Natural killer cell (primary cell): ENCODE data around the gene SP7. TPM values are rescaled to one million over a fixed set of nuclear protein-coding genes. Genes with fewer than 3 reads are reported as not detected.

Experiments
- ATAC-seq, 3 donors: fragments of 150-1000 bp in 2 of 3; fragments of 200-7000 bp in 1 of 3; cut with Tn5 transposase; 1 replicate in 1 of 3; 2 replicates in 2 of 3; pipeline ENCODE4 v1.10.0; 2021; ENCODE audit warnings: mild to moderate bottlenecking in 2 of 3, moderate library complexity in 2 of 3
- DNase-seq, 2 donors: peaks; one replicate each; pipeline versions ENCODE4 v3.0.0 to v3.0.0-alpha.2; 2013 to 2021; ENCODE audit warnings: mixed read lengths in 1 of 2
- H3K27ac ChIP-seq: one replicate; pipeline ENCODE4 v1.5.1; 2013; ENCODE audit warnings: mild to moderate bottlenecking, low read length
- H3K27me3 ChIP-seq: one replicate; pipeline ENCODE4 v1.6.1; 2013; ENCODE audit warnings: low read length; ENCODE audit not compliant: control insufficient read depth, insufficient read depth
- H3K36me3 ChIP-seq: one replicate; pipeline ENCODE4 v1.6.1; 2013; ENCODE audit warnings: low read length; ENCODE audit not compliant: control insufficient read depth, insufficient read depth
- H3K4me1 ChIP-seq: one replicate; pipeline ENCODE4 v1.6.1; 2013; ENCODE audit warnings: low read length; ENCODE audit not compliant: control insufficient read depth, insufficient read depth
- H3K4me3 ChIP-seq: one replicate; pipeline ENCODE4 v1.5.1; 2013; ENCODE audit warnings: low read length
- H3K9me3 ChIP-seq: one replicate; pipeline ENCODE4 v1.6.1; 2013; ENCODE audit warnings: low read length; ENCODE audit not compliant: control insufficient read depth, insufficient read depth
- H3K27ac Mint-ChIP-seq, 2 donors: one replicate each; pipeline ENCODE4 v1.8.0; 2022; ENCODE audit warnings: mild to moderate bottlenecking in 2 of 2, mixed read lengths in 2 of 2, moderate library complexity in 1 of 2
- H3K27me3 Mint-ChIP-seq, 2 donors: one replicate each; pipeline ENCODE4 v1.8.0; 2022; ENCODE audit warnings: low read depth in 2 of 2, mixed read lengths in 2 of 2
- H3K36me3 Mint-ChIP-seq: one replicate; pipeline ENCODE4 v1.8.0; 2022; ENCODE audit warnings: mixed read lengths
- H3K4me1 Mint-ChIP-seq, 2 donors: one replicate each; pipeline ENCODE4 v1.8.0; 2022; ENCODE audit warnings: mixed read lengths in 2 of 2
- H3K4me3 Mint-ChIP-seq: one replicate; pipeline ENCODE4 v1.8.0; 2022; ENCODE audit warnings: mild to moderate bottlenecking, moderate library complexity, mixed read lengths
- H3K9me3 Mint-ChIP-seq, 2 donors: one replicate each; pipeline ENCODE4 v1.8.0; 2022; ENCODE audit warnings: mixed read lengths in 2 of 2
- CTCF ChIP-seq: fragments of 200-600 bp; IDR thresholded peaks from one replicate; pipeline ENCODE4 v1.8.0; 2022; ENCODE audit warnings: antibody characterized with exemption
- WGBS: methylation state at CpG from one replicate; pipeline ENCODE4 v1.1.7; 2013; ENCODE audit warnings: missing lambda C conversion rate; ENCODE audit not compliant: insufficient coverage; 5-methylcytosine and 5-hydroxymethylcytosine counted together
- intact Hi-C: fragments of 100-400 bp; cut with micrococcal nuclease; formaldehyde crosslinking; loops from one replicate; pipeline ENCODE4 v1.14.2; 2022
- total RNA-seq, 4 donors: library from RNA; stranded (reverse); fragments of 120-200 nt in 1 of 4; gene quantifications; one replicate each; pipeline versions ENCODE4 v1.2.3 to v1.2.4, GENCODE V29; 2013 to 2022

The SP7 gene
- total RNA-seq, 3 donors from 2014 or later (not counting 1 experiment from before 2014, with no cell fraction given): 0.07 TPM; not detected in 2

GRCh38 chr12:53308276-53308675 is 27.9 kb downstream of the SP7 start:
- H3K36me3 ChIP-seq: peaks cover 54% of the 10 kb centered on the region
- H3K36me3 Mint-ChIP-seq: peaks cover 15% of the 10 kb centered on the region
- no peak for ATAC-seq

GRCh38 chr12:53306826-53307225 is 29.3 kb downstream of the SP7 start:
- intact Hi-C loops: no loop called here
- no peak for ATAC-seq
- H3K4me3 Mint-ChIP-seq: no peak overlapping the region
- H3K27me3 Mint-ChIP-seq: no peaks in the 10 kb centered on the region
- peaks cover 8 to 15% of the 10 kb centered on the region in 2 donors for H3K4me1 Mint-ChIP-seq
- Histone ChIP-seq H3K4me1 (peaks cover 3% of the 10 kb centered on the region), H3K36me3 (peaks cover 66% of the 10 kb centered on the region), H3K9me3 (no peaks in the 10 kb centered on the region), H3K27me3 (no peaks in the 10 kb centered on the region), H3K27ac (no peak overlapping the region), H3K4me3 (no peak overlapping the region)
- H3K36me3 Mint-ChIP-seq: peaks cover 15% of the 10 kb centered on the region
- no peaks in the 10 kb centered on the region for H3K9me3 Mint-ChIP-seq
- DNase-seq: no peak
- no peak overlapping the region for H3K27ac Mint-ChIP-seq
- WGBS: 98% methylated on average over 10 of the region's 10 CpGs
- no peak for TF ChIP-seq CTCF

More at GRCh38 chr12:53308276-53308675, 27.9 kb downstream of the SP7 start:
- Mint-ChIP-seq H3K27me3 (no peaks in the 10 kb centered on the region), H3K9me3 (no peaks in the 10 kb centered on the region), H3K4me1 (peaks cover 0 to 2% of the 10 kb centered on the region in 2 donors), H3K4me3 (no peak overlapping the region), H3K27ac (no peak overlapping the region)
- Histone ChIP-seq H3K27ac (no peak overlapping the region), H3K4me3 (no peak overlapping the region), H3K9me3 (no peaks in the 10 kb centered on the region), H3K4me1 (no peaks in the 10 kb centered on the region), H3K27me3 (no peaks in the 10 kb centered on the region)
- no peak for DNase-seq
- intact Hi-C loops: no loop called here
- no peak for TF ChIP-seq CTCF
- WGBS: 89% methylated on average over 3 of the region's 4 CpGs

GRCh38 chr12:53302903-53303302 is 33.3 kb downstream of the SP7 start:
- intact Hi-C loops: no loop called here
- peaks cover 47% of the 10 kb centered on the region for H3K36me3 ChIP-seq
- H3K9me3 ChIP-seq: no peaks in the 10 kb centered on the region
- no peak for ATAC-seq
- H3K4me1 ChIP-seq: peaks cover 31% of the 10 kb centered on the region
- Mint-ChIP-seq H3K36me3 (peaks cover 8% of the 10 kb centered on the region), H3K27me3 (no peaks in the 10 kb centered on the region), H3K4me3 (peak overlapping the region; percentile 38), H3K27ac (peak overlapping the region in 1 of 2 donors; percentile 19), H3K4me1 (peaks cover 37 to 48% of the 10 kb centered on the region in 2 donors), H3K9me3 (no peaks in the 10 kb centered on the region)
- no peak for DNase-seq
- no peak for TF ChIP-seq CTCF
- no peak overlapping the region for H3K4me3 ChIP-seq
- H3K27ac ChIP-seq: no peak overlapping the region
- WGBS: 95% methylated on average over 4 of the region's 5 CpGs
- no peaks in the 10 kb centered on the region for H3K27me3 ChIP-seq

- no peak for DNase-seq
- no peaks in the 10 kb centered on the region for H3K36me3 Mint-ChIP-seq
- Histone ChIP-seq H3K27me3 (no peaks in the 10 kb centered on the region), H3K36me3 (peaks cover 27% of the 10 kb centered on the region), H3K9me3 (no peaks in the 10 kb centered on the region), H3K4me1 (peaks cover 42% of the 10 kb centered on the region), H3K27ac (peak overlapping the region; percentile 60), H3K4me3 (peak overlapping the region; percentile 78)
- no peak for ATAC-seq
- H3K27ac Mint-ChIP-seq: peak overlapping the region; percentile 72 to 89
- 3% methylated on average over 12 of the region's 12 CpGs for WGBS
- TF ChIP-seq CTCF: no peak
- H3K27me3 Mint-ChIP-seq: no peaks in the 10 kb centered on the region
- peaks cover 60 to 72% of the 10 kb centered on the region in 2 donors for H3K4me1 Mint-ChIP-seq
- no peaks in the 10 kb centered on the region for H3K9me3 Mint-ChIP-seq
- intact Hi-C loops: no loop called here
- peak overlapping the region; percentile 89 for H3K4me3 Mint-ChIP-seq
Measured at GRCh38 chr12:53300187-53300586, 36.0 kb downstream of the SP7 start.
